Right lobe of liver (tissue), 6 donors: ENCODE data around the gene CHADL. TPM values are rescaled to one million over a fixed set of nuclear protein-coding genes. Genes with fewer than 3 reads are reported as not detected.

Source experiments
- ATAC-seq, 4 donors: fragments of 200-7000 bp; cut with Tn5 transposase; one replicate each; pipeline ENCODE4 v1.9.1; 2020; ENCODE audit warnings: mild to moderate bottlenecking in 4 of 4, moderate library complexity in 4 of 4
- DNase-seq, 3 donors: peaks; one replicate each; pipeline ENCODE4 v3.0.0-alpha.2; 2020
- H3K27ac ChIP-seq, 3 donors: fragments of 200-600 bp; one replicate each; pipeline ENCODE4 v1.8.0; 2022
- H3K27me3 ChIP-seq, 2 donors: fragments of 200-600 bp; one replicate each; pipeline ENCODE4 v1.8.0; 2022
- H3K36me3 ChIP-seq, 4 donors: fragments of 200-600 bp; sonication (generic) in 1 of 4; one replicate each; pipeline versions ENCODE4 v1.5.1 to v1.8.0; 2017 to 2022; ENCODE audit warnings: control low read depth in 1 of 4
- H3K4me1 ChIP-seq, 4 donors: fragments of 200-600 bp; sonication (generic) in 1 of 4; one replicate each; pipeline versions ENCODE4 v1.5.1 to v1.8.0; 2017 to 2022; ENCODE audit warnings: control low read depth in 1 of 4
- H3K4me3 ChIP-seq, 3 donors: fragments of 200-600 bp; one replicate each; pipeline ENCODE4 v1.8.0; 2022
- H3K9me3 ChIP-seq, 4 donors: fragments of 200-600 bp; sonication (generic) in 1 of 4; one replicate each; pipeline versions ENCODE4 v1.5.1 to v1.8.0; 2017 to 2022; ENCODE audit warnings: control low read depth in 1 of 4
- CTCF ChIP-seq, 4 donors: fragments of 200-600 bp in 3 of 4; fragments of 450-650 bp in 1 of 4; IDR thresholded peaks; one replicate each; pipeline versions ENCODE4 v1.5.1 to v1.8.0; 2016 to 2022; ENCODE audit warnings: antibody characterized with exemption in 4 of 4, mild to moderate bottlenecking in 2 of 4
- POLR2A ChIP-seq: fragments of 450-650 bp; IDR thresholded peaks from one replicate; pipeline ENCODE4 v1.6.1; 2017; ENCODE audit warnings: antibody characterized with exemption, mild to moderate bottlenecking
- WGBS: methylation state at CpG from one replicate; pipeline ENCODE4 v1.1.6; 2018; ENCODE audit warnings: low coverage, low lambda C conversion rate; ENCODE audit not compliant: insufficient coverage; ENCODE audit errors: missing lambda C conversion rate; 5-methylcytosine and 5-hydroxymethylcytosine counted together
- intact Hi-C, 2 donors: fragments of 100-400 bp; cut with DNase I; formaldehyde crosslinking; loops; one replicate each; pipeline versions ENCODE4 v1.11.2 to v1.14.1; 2022
- total RNA-seq, 6 experiments: library from RNA; depleted of rRNA in 2 of 6; stranded (reverse); fragments of >200 nt in 2 of 6; fragmentation: NEBNext Ultra II Directional in 3 of 6; extraction: Animal tissue kit (Norgen Biotek cat#: 25700) in 3 of 6; gene quantifications; one replicate each; pipeline versions ENCODE4 v1.1.0 to v1.2.4, GENCODE V29; 2016 to 2023
- donor health status: DM: no; HTN: yes; CAD: no.
- donor health status: DM: no; HTN: no; CAD: no.
- donor health status: DM: no; HTN: no; CAD: no.
- donor health status: DM: no; HTN: yes; CAD: no.
- donor health status: DM: no; HTN: yes; CAD: no.

Gene CHADL
- total RNA-seq, 6 experiments from 2014 or later: 0.75 to 1.5 (median 1.1) TPM

GRCh38 chr22:41264408-41264941 is 23.7 kb upstream of the CHADL start:
- Histone ChIP-seq H3K27me3 (no peaks in the 10 kb centered on the region), H3K27ac (no peak overlapping the region), H3K4me3 (no peak overlapping the region), H3K36me3 (peaks cover 0 to 71% (median 22%) of the 10 kb centered on the region in 4 donors), H3K9me3 (no peaks in the 10 kb centered on the region), H3K4me1 (peaks cover 0 to 9% (median 0%) of the 10 kb centered on the region in 4 donors)
- intact Hi-C loops: no loop called here
- no peak for TF ChIP-seq POLR2A
- no peak for TF ChIP-seq CTCF (IDR thresholded peaks at IDR 0.05)
- 94% methylated on average over 3 of the region's 15 CpGs for WGBS
- DNase-seq (no peak), ATAC-seq (no peak)

- Histone ChIP-seq H3K27ac (no peak overlapping the region), H3K36me3 (peaks cover 0 to 73% (median 19%) of the 10 kb centered on the region in 4 donors), H3K4me1 (peaks cover 0 to 9% (median 0%) of the 10 kb centered on the region in 4 donors), H3K9me3 (no peaks in the 10 kb centered on the region), H3K4me3 (no peak overlapping the region), H3K27me3 (no peaks in the 10 kb centered on the region)
- DNase-seq (no peak), ATAC-seq (peak in 1 of 4 donors; percentile 16)
- TF ChIP-seq CTCF (IDR thresholded peaks at IDR 0.05) (no peak), POLR2A (no peak)
- intact Hi-C loops: no loop called here
- no CpG with 5 or more reads among the region's 2 CpGs for WGBS
Observed at GRCh38 chr22:41263704-41264103, 23.0 kb upstream of the CHADL start.

GRCh38 chr22:41262250-41262765 is 21.6 kb upstream of the CHADL start:
- Histone ChIP-seq H3K4me1 (peaks cover 0 to 9% (median 0%) of the 10 kb centered on the region in 4 donors), H3K9me3 (no peaks in the 10 kb centered on the region), H3K27me3 (no peaks in the 10 kb centered on the region), H3K27ac (no peak overlapping the region), H3K4me3 (no peak overlapping the region), H3K36me3 (peaks cover 0 to 73% (median 20%) of the 10 kb centered on the region in 4 donors)
- intact Hi-C loops: no loop called here
- DNase-seq (no peak), ATAC-seq (no peak)
- TF ChIP-seq CTCF (IDR thresholded peaks at IDR 0.05): no peak
- TF ChIP-seq POLR2A: no peak
- WGBS: 91% methylated on average over 10 of the region's 15 CpGs

GRCh38 chr22:41261541-41262249 is 21.0 kb upstream of the CHADL start:
- intact Hi-C loops: no loop called here
- H3K27ac ChIP-seq: peak overlapping the region in 1 of 3 donors; percentile 8
- DNase-seq: no peak
- H3K9me3 ChIP-seq: no peaks in the 10 kb centered on the region
- 31% methylated on average over 5 of the region's 12 CpGs for WGBS
- no peaks in the 10 kb centered on the region for H3K27me3 ChIP-seq
- ATAC-seq: peak in 3 of 4 donors; percentile 11 to 81 (median 45)
- peaks cover 0 to 70% (median 20%) of the 10 kb centered on the region in 4 donors for H3K36me3 ChIP-seq
- no peak overlapping the region for H3K4me3 ChIP-seq
- TF ChIP-seq POLR2A (no peak), CTCF (IDR thresholded peaks at IDR 0.05) (no peak)
- peaks cover 0 to 9% (median 0%) of the 10 kb centered on the region in 4 donors for H3K4me1 ChIP-seq
